Cardiac muscle cell (in vitro differentiated cells and primary cell): ENCODE measurements around the gene BCAS3. TPM values are rescaled to one million over a fixed set of nuclear protein-coding genes. Genes with fewer than 3 reads are reported as not detected.
"Not testable (repeated sequence)": the region's sequence is repeated elsewhere in the genome, so short reads cannot be mapped to it uniquely, and the experiment has no call there.

Experiments
- DNase-seq, 2 donors: peaks; one replicate each; pipeline versions ENCODE4 v3.0.0 to v3.0.0-alpha.2; 2010 to 2017; ENCODE audit warnings: low read depth in 1 of 2, low spot score in 1 of 2
- H3K27ac ChIP-seq: fragments of 200-600 bp; sonication (generic); 2 replicates; pipeline ENCODE4 v1.5.1; 2016
- H3K27me3 ChIP-seq: fragments of 200-600 bp; sonication (generic); 2 replicates; pipeline ENCODE4 v1.6.0; 2016; ENCODE audit warnings: control low read depth
- H3K36me3 ChIP-seq: fragments of 200-600 bp; sonication (generic); 2 replicates; pipeline ENCODE4 v1.5.1; 2016; ENCODE audit warnings: control low read depth
- H3K4me1 ChIP-seq: fragments of 200-600 bp; sonication (generic); 2 replicates; pipeline ENCODE4 v1.8.1; 2017; ENCODE audit warnings: low read depth, mild to moderate bottlenecking, mixed run types
- H3K4me3 ChIP-seq: fragments of 200-600 bp; sonication (generic); 2 replicates; pipeline ENCODE4 v1.5.1; 2016; ENCODE audit warnings: mild to moderate bottlenecking
- H3K9me3 ChIP-seq: fragments of 200-600 bp; sonication (generic); 2 replicates; pipeline ENCODE4 v1.5.1; 2017; ENCODE audit warnings: low read depth, mild to moderate bottlenecking, control low read depth
- polyA plus RNA-seq: library from polyadenylated mRNA; unstranded; fragments of >200 nt; fragmentation: Nextera tagmentation; extraction: Ambion mirVana; gene quantifications from 2 replicates; pipeline ENCODE4 v1.2.1, GENCODE V29; 2016
- total RNA-seq: library from RNA; depleted of rRNA; stranded (reverse); fragments of >200 nt; gene quantifications from 2 replicates; pipeline ENCODE4 v1.2.3, GENCODE V29; 2016
- TF ChIP-seq, protein P1 (sequence below): IDR thresholded peaks from 2 replicates; pipeline ENCODE4 v1.5.1; 2012; ENCODE audit warnings: low read depth, mild to moderate bottlenecking, low read length

BCAS3 gene
- total and polyA plus RNA-seq, 2 experiments from 2014 or later, result 36.5 to 39.6 TPM

DNA sequence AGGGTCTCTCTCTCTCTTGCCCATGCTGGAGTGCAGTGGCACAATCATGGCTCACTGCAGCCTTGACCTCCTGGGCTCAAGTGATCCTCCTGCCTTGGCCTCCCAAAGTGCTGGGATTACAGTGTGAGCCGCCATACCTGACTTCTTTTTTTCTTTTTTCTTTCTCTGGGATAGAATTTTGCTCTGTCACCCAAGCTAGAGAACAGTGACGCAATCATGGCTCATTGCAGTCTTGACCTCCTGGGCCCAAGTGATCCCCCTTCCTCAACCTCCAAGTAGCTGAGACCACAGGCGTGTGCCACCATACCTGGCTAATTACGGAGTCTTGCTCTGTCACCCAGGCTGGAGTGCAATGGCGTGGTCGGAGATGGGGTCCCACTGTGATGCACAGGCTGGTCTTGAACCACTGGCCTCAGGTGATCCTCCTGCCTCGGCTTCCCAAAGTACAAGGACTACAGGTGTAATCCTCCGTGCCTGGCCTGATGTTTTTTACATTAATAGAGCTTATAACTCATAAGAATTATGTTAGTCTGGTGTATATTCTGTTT is 76.5 kb downstream of the BCAS3 start:
- DNase-seq, result no peak
- no peaks in the 10 kb centered on the region for H3K9me3 ChIP-seq
- TF ChIP-seq, protein P1, sequence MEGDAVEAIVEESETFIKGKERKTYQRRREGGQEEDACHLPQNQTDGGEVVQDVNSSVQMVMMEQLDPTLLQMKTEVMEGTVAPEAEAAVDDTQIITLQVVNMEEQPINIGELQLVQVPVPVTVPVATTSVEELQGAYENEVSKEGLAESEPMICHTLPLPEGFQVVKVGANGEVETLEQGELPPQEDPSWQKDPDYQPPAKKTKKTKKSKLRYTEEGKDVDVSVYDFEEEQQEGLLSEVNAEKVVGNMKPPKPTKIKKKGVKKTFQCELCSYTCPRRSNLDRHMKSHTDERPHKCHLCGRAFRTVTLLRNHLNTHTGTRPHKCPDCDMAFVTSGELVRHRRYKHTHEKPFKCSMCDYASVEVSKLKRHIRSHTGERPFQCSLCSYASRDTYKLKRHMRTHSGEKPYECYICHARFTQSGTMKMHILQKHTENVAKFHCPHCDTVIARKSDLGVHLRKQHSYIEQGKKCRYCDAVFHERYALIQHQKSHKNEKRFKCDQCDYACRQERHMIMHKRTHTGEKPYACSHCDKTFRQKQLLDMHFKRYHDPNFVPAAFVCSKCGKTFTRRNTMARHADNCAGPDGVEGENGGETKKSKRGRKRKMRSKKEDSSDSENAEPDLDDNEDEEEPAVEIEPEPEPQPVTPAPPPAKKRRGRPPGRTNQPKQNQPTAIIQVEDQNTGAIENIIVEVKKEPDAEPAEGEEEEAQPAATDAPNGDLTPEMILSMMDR, result no peak
- no peaks in the 10 kb centered on the region for H3K36me3 ChIP-seq
- no peaks in the 10 kb centered on the region for H3K27me3 ChIP-seq
- H3K4me1 ChIP-seq, result no peaks in the 10 kb centered on the region
- H3K27ac ChIP-seq, result no peak overlapping the region
- no peak overlapping the region for H3K4me3 ChIP-seq

DNA sequence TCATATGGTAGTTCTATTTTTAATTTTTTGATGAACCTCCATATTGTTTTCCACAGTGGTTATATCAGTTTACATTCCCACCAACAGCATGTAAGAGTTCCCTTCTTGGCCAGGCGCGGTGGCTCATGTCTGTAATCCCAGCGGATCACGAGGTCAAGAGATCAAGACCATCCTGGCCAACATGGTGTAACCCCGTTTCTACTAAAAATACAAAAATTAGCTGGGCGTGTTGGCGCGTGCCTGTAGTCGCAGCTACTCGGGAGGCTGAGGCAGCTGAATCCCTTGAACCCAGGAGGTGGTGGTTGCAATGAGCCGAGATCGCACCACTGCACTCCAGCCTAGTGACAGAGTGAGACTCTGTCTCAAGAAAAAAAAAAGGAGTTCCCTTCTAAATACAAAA is 79.1 kb downstream of the BCAS3 start:
- H3K4me1 ChIP-seq, H3K4me3 ChIP-seq, H3K27me3 ChIP-seq, H3K27ac ChIP-seq, H3K9me3 ChIP-seq, H3K36me3 ChIP-seq, DNase-seq: not testable (repeated sequence)

DNA sequence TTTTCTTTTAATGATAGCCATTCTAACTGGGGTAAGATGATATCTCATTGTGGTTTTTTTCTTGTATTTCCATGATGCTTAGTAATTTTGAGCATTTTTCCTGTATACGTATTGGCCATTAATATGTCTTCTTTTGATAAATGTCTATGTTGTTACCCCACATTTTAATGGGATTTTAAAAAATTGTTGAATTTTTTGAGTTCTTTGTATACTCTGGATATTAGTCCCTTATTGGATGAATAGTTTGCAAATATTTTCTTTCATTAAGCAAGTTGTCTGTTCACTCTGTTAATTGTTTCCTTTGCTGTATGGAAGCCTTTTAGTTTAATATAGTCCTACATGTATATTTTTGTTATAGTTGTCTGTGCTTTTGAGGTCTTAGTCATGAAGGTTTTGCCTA is 79.8 kb downstream of the BCAS3 start:
- Histone ChIP-seq H3K36me3 (no peaks in the 10 kb centered on the region), H3K27me3 (no peaks in the 10 kb centered on the region), H3K27ac (no peak overlapping the region), H3K4me3 (no peak overlapping the region), H3K9me3 (no peaks in the 10 kb centered on the region), H3K4me1 (no peaks in the 10 kb centered on the region)
- no peak for DNase-seq
- TF ChIP-seq, protein P1, result no peak

DNA sequence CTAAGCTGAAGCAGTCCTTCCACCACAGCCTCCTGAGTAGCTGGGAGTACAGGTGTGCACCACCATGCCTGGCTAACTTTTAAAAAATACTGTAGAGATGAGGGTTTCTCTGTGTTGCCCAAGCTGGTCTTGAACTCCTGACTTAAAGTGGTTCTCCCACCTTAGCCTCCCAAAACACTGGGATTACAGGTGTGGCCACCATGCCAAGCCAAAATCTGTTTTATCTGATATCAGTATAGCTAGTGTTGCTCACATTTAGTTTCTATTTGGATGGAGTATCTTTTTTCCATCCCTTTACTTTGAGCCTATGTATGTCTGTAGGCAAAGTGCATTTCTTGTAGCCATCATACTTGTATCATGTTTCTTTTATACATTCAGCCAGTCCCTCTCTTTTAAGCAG is 82.1 kb downstream of the BCAS3 start:
- TF ChIP-seq, protein P1, result no peak
- DNase-seq, result no peak
- Histone ChIP-seq H3K4me3 (no peak overlapping the region), H3K9me3 (no peaks in the 10 kb centered on the region), H3K36me3 (no peaks in the 10 kb centered on the region), H3K4me1 (no peaks in the 10 kb centered on the region), H3K27ac (no peak overlapping the region), H3K27me3 (no peaks in the 10 kb centered on the region)

DNA sequence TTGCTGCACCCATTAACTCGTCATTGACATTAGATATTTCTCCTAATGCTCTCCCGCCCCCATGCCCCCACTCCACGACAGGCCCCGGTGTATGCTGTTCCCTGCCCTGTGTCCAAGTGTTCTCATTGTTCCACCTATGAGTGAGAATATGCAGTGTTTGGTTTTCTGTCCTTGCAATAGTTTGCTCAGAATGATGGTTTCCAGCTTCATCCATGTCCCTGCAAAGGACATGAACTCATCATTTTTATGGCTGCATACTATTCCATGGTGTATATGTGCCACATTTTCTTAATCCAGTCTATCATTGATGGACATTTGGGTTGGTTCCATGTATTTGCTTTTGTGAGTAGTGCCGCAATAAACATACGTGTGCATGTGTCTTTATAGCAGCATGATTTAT is 83.7 kb downstream of the BCAS3 start:
- not testable (repeated sequence) for DNase-seq, H3K36me3 ChIP-seq, H3K4me1 ChIP-seq, H3K27ac ChIP-seq, H3K4me3 ChIP-seq, H3K9me3 ChIP-seq, H3K27me3 ChIP-seq

DNA sequence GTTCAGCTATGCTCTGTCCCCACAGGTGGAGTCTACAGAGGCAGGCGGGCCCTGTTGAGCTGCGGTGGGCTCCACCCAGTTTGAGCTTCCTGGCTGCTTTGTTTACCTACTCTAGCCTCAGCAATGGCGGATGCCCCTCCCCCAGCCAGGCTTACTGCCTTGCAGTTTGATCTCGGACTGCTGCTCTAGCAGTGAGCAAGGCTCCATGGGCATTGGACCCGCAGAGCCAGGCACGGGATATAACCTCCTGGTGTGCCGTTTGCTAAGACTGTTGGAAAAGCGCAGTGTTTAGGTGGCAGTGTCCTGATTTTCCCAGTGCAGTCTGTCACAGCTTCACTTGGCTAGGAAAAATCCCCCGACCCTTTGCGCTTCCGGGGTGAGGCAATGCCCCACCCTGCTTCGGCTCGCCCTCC is 89.1 kb downstream of the BCAS3 start:
- TF ChIP-seq, protein P1, result no peak
- Histone ChIP-seq H3K27ac (no peak overlapping the region), H3K36me3 (no peaks in the 10 kb centered on the region), H3K4me1 (no peaks in the 10 kb centered on the region), H3K27me3 (no peaks in the 10 kb centered on the region), H3K9me3 (no peaks in the 10 kb centered on the region), H3K4me3 (no peak overlapping the region)
- no peak for DNase-seq
